Heart left ventricle (tissue), 16 donors: ENCODE measurements around the gene MAP3K4. TPM values are rescaled to one million over a fixed set of nuclear protein-coding genes. Genes with fewer than 3 reads are reported as not detected.
A peak's percentile ranks its signal among the peaks of the same experiment; 100 is the strongest.
"Not testable (repeated sequence)": the region's sequence is repeated elsewhere in the genome, so short reads cannot be mapped to it uniquely, and the experiment has no call there.

Experiments
- ATAC-seq, 4 donors: fragments of 200-7000 bp; cut with Tn5 transposase; one replicate each; pipeline ENCODE4 v1.9.1; 2020 to 2022; ENCODE audit warnings: moderate library complexity in 4 of 4, mild to moderate bottlenecking in 3 of 4, moderate number of reproducible peaks in 1 of 4
- DNase-seq, 5 donors: peaks; one replicate each; pipeline ENCODE4 v3.0.0-alpha.2; 2020
- H3K27ac ChIP-seq, 12 donors: fragments of 200-600 bp; sonication (generic) in 4 of 12; one replicate each; pipeline versions ENCODE4 v1.5.0 to v1.8.0; 2016 to 2022; ENCODE audit warnings: mild to moderate bottlenecking in 2 of 12
- H3K27me3 ChIP-seq, 9 donors: fragments of 200-600 bp; sonication (generic) in 2 of 9; one replicate each; pipeline versions ENCODE4 v1.5.1 to v1.8.0; 2016 to 2022; ENCODE audit warnings: mild to moderate bottlenecking in 3 of 9
- H3K36me3 ChIP-seq, 9 donors: fragments of 200-600 bp; sonication (generic) in 2 of 9; one replicate each; pipeline versions ENCODE4 v1.5.0 to v1.8.0; 2018 to 2022; ENCODE audit warnings: mild to moderate bottlenecking in 2 of 9
- H3K4me1 ChIP-seq, 12 donors: fragments of 200-600 bp; sonication (generic) in 4 of 12; one replicate each; pipeline versions ENCODE4 v1.5.0 to v1.8.0; 2016 to 2022; ENCODE audit warnings: mild to moderate bottlenecking in 3 of 12
- H3K4me3 ChIP-seq, 12 donors: fragments of 200-600 bp; sonication (generic) in 4 of 12; one replicate each; pipeline versions ENCODE4 v1.5.0 to v1.8.0; 2017 to 2022; ENCODE audit warnings: mild to moderate bottlenecking in 9 of 12, moderate library complexity in 4 of 12
- H3K9me3 ChIP-seq, 12 donors: fragments of 200-600 bp; sonication (generic) in 4 of 12; one replicate each; pipeline versions ENCODE4 v1.5.0 to v1.8.0; 2016 to 2022; ENCODE audit warnings: mild to moderate bottlenecking in 1 of 12
- POLR2A ChIP-seq, 2 donors: fragments of 450-650 bp; IDR thresholded peaks; one replicate each; pipeline ENCODE4 v1.6.1; 2017; ENCODE audit warnings: antibody characterized with exemption in 2 of 2, mild to moderate bottlenecking in 2 of 2, moderate library complexity in 2 of 2
- WGBS, 4 donors: extraction: QIAGEN DNeasy Blood & Tissue Kit in 2 of 4; methylation state at CpG; one replicate each; pipeline versions ENCODE4 v1.1.5 to v1.1.7; 2013 to 2018; 5-methylcytosine and 5-hydroxymethylcytosine counted together
- intact Hi-C, 10 donors: fragments of 100-400 bp; cut with DNase I; formaldehyde crosslinking; loops; one replicate each; pipeline versions ENCODE4 v1.11.1 to v1.14.2; 2022
- polyA plus RNA-seq, 2 donors: library from polyadenylated mRNA; stranded (reverse); fragments of 200-250 nt; gene quantifications; one replicate each; pipeline ENCODE4 v1.2.3, GENCODE V29; 2013
- total RNA-seq, 9 donors: library from RNA; depleted of rRNA in 2 of 9; stranded (reverse); fragments of >200 nt in 2 of 9; fragmentation: NEBNext Ultra II Directional in 3 of 9; extraction: Animal tissue kit (Norgen Biotek cat#: 25700) in 3 of 9; gene quantifications; one replicate each; pipeline versions ENCODE4 v1.1.0 to v1.2.4, GENCODE V29; 2016 to 2023
- TF ChIP-seq, protein P1 (sequence below), 12 donors: fragments of 200-600 bp; sonication (generic) in 4 of 12; IDR thresholded peaks; one replicate each; pipeline versions ENCODE4 v1.5.0 to v1.8.0; 2018 to 2022; ENCODE audit warnings: antibody characterized with exemption in 12 of 12, mild to moderate bottlenecking in 5 of 12
- donor health status: ischemic (EF 13 %, LVEDD 7.1; RV severe dilation, severe dysfunction).
- donor health status: healthy with polysubstance abuse.
- donor health status: DM: no; HTN: yes; CAD: no.
- donor health status: DM: no; HTN: no; CAD: no.
- donor health status: ischemic (EF 25% LVEDD 6.9; RV normal size, moderate dysfunction).
- donor health status: ischemic (EF 25% LVEDD 5.7; RV mildly dilated, moderate dysfunction).
- donor health status: healthy.
- donor health status: DM: yes; HTN: yes; CAD: no.
- donor health status: ischemic (EF 35%, LVEDD 5.7; RV mildly dilated, moderate dysfunction).
- donor health status: nonischemic (EF 11% LVEDD 7.7; RV severe dilation, severe dysfunction).
- donor health status: DM: yes; HTN: yes; CAD: no.
- donor health status: PGD.
- donor health status: ischemic (EF 29% LVEDD 5.4; RV normal size, mild dysfunction).
- donor health status: nonischemic (EF 23%, LVEDD 6.1; RV moderate dilation, normal function).

MAP3K4 gene
- total and polyA plus RNA-seq, 11 donors, result 9.2 to 39.1 (median 28.4) TPM

DNA sequence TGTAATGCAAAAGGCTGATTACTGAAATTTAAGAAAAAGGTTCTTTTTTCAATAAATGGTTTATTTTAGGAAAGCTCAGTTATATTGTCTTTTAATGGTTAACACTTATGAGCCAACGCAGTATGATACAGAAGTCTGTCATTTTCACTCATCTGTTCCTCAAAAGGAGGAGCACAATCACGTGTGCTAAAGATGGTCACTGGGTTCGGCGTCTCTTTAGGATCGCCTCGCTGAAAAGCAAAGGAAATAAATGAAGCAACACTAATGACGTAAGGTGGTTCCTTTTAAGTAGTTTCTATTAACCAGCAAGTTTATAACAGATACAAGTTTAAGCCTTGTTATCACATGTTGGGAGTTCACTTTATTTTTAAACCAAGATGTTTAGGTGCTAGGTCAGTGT is 125.7 kb downstream of the MAP3K4 start:
- intact Hi-C loops, result no loop called here
- peak in 2 of 4 donors; percentile 61 to 62 for ATAC-seq

DNA sequence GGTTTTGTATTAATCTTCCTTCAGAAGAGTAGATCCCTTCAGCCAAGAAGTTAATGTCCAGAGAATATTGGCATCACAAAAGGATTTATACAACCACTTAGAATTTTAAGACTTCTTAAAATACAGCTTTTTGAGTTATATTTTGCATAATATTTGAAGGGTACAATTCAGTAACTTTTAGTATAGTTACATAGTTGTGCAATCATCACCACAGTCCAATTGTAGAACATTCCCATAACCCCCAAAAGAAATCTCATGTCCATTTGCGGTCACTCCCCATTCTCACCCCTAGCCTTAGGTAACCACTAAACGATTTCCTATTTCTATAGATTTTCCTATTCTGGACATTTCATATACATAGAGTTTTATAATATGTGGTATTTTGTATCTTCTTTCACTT is 126.4 kb downstream of the MAP3K4 start:
- Histone ChIP-seq H3K27me3 (no peaks in the 10 kb centered on the region), H3K9me3 (peaks cover 0 to 37% (median 4%) of the 10 kb centered on the region in 12 donors), H3K4me3 (no peak overlapping the region), H3K36me3 (peaks cover 0 to 95% (median 58%) of the 10 kb centered on the region in 9 donors), H3K4me1 (peaks cover 0 to 5% (median 0%) of the 10 kb centered on the region in 12 donors), H3K27ac (peak overlapping the region in 1 of 12 donors; percentile 32)
- TF ChIP-seq, protein P1, sequence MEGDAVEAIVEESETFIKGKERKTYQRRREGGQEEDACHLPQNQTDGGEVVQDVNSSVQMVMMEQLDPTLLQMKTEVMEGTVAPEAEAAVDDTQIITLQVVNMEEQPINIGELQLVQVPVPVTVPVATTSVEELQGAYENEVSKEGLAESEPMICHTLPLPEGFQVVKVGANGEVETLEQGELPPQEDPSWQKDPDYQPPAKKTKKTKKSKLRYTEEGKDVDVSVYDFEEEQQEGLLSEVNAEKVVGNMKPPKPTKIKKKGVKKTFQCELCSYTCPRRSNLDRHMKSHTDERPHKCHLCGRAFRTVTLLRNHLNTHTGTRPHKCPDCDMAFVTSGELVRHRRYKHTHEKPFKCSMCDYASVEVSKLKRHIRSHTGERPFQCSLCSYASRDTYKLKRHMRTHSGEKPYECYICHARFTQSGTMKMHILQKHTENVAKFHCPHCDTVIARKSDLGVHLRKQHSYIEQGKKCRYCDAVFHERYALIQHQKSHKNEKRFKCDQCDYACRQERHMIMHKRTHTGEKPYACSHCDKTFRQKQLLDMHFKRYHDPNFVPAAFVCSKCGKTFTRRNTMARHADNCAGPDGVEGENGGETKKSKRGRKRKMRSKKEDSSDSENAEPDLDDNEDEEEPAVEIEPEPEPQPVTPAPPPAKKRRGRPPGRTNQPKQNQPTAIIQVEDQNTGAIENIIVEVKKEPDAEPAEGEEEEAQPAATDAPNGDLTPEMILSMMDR (IDR thresholded peaks at IDR 0.05), result no peak
- TF ChIP-seq POLR2A (IDR thresholded peaks at IDR 0.05), result no peak
- WGBS, 4 donors, result 94 to 98% (median 96%) methylated on average over 2 of the region's 2 CpGs
- ATAC-seq (no peak), DNase-seq (no peak)
- intact Hi-C loops, result no loop called here

More for the DNA sequence above, 125.7 kb downstream of the MAP3K4 start:
- TF ChIP-seq, protein P1 (IDR thresholded peaks at IDR 0.05), result no peak
- no peak for TF ChIP-seq POLR2A (IDR thresholded peaks at IDR 0.05)
- Histone ChIP-seq H3K4me1 (peaks cover 0 to 5% (median 0%) of the 10 kb centered on the region in 12 donors), H3K36me3 (peaks cover 0 to 95% (median 65%) of the 10 kb centered on the region in 9 donors), H3K27ac (peak overlapping the region in 1 of 12 donors; percentile 32), H3K27me3 (no peaks in the 10 kb centered on the region), H3K4me3 (no peak overlapping the region), H3K9me3 (peaks cover 0 to 31% (median under 1%) of the 10 kb centered on the region in 12 donors)
- 79 to 90% (median 88%) methylated on average over 7 of the region's 7 CpGs for WGBS, 4 donors
- no peak for DNase-seq

DNA sequence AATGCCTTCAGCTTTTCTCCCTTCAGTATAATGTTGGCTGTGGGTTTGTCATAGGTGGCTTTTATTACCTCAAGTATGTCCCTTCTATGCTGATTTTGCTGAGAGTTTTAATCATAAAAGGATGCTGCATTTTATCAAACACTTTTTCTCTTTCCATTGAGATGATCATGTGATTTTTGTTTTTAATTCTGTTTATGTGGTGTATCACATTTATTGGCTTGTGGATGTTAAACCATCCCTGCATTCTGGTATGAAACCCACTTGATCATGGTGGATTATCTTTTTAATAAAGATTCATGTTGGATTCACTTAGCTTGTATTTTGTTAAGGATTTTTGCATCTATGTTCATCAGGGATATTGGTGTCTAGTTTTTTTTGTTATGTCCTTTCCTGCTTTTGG is 131.8 kb downstream of the MAP3K4 start:
- DNase-seq, H3K27me3 ChIP-seq, intact Hi-C loops, H3K4me3 ChIP-seq, H3K27ac ChIP-seq, ATAC-seq, H3K4me1 ChIP-seq: not testable (repeated sequence)
- peaks cover 0 to 73% (median 12%) of the 10 kb centered on the region in 9 donors for H3K36me3 ChIP-seq
- H3K9me3 ChIP-seq, result peaks cover 0 to 73% (median 18%) of the 10 kb centered on the region in 12 donors

DNA sequence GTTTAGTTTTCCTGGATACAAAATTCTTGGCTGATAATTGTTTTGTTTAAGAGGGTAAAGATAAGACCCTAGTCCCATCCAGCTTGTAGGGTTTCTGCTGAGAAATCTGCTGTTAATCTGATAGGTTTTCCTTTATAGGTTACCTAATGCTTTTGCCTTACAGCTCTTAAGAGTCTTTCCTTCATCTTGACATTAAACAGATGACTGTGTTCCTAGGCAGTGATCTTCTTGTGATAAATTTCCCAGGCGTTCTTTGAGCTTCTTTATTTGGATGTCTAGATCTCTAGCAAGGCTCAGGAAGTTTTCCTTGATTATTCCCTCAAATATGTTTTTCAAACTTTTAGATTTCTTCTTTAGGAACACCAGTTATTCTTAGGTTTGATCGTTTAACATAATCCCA is 134.0 kb downstream of the MAP3K4 start:
- ATAC-seq (no peak), DNase-seq (no peak)
- 92 to 99% (median 95%) methylated on average over 2 of the region's 2 CpGs for WGBS, 4 donors
- peaks cover 0 to 60% (median 6%) of the 10 kb centered on the region in 9 donors for H3K36me3 ChIP-seq
- peaks cover 0 to 3% (median 0%) of the 10 kb centered on the region in 12 donors for H3K4me1 ChIP-seq
- no peak overlapping the region for H3K4me3 ChIP-seq
- no peaks in the 10 kb centered on the region for H3K27me3 ChIP-seq
- peaks cover 0 to 58% (median 18%) of the 10 kb centered on the region in 12 donors for H3K9me3 ChIP-seq
- TF ChIP-seq, protein P1 (IDR thresholded peaks at IDR 0.05), result no peak
- TF ChIP-seq POLR2A (IDR thresholded peaks at IDR 0.05), result no peak
- H3K27ac ChIP-seq, result no peak overlapping the region
- intact Hi-C loops, result no loop called here
